ENCODE results near the gene BOD1. TPM values are rescaled to one million over a fixed set of nuclear protein-coding genes. Genes with fewer than 3 reads are reported as not detected.

The BOD1 gene
- total and polyA plus RNA-seq, 9 of the 15 experiments (the other 6 are each of a cell fraction or from before 2014, with no cell fraction given) = 10.1 to 31.6 (median 22.6) TPM

GRCh38 chr5:173614591-173614990 lies 1.9 kb downstream of the BOD1 start:
- FAIRE-seq = no peak
- 0 out of 2 replicates have a peak, but pooled peaks cover 12% of the 10 kb centered on the region for H4K20me1 ChIP-seq (replicated peaks; ENCODE audit: control insufficient read depth, insufficient read depth, low read length)
- H3K9ac ChIP-seq (ENCODE audit: insufficient read depth in 1 of 2, low read depth in 2 of 2, low read length in 2 of 2) = no peak overlapping the region
- peaks cover 58% of the 10 kb centered on the region for H3K36me3 ChIP-seq (ENCODE audit: control insufficient read depth, insufficient read depth, low read length)
- no TSS peak for BruUV-seq (replicated peaks)
- no peak for ATAC-seq
- H3K4me3 ChIP-seq = no peak overlapping the region
- no peaks in the 10 kb centered on the region for H3K9me3 ChIP-seq (replicated peaks; ENCODE audit: control insufficient read depth, insufficient read depth, low read depth, low read length)
- H3K79me2 ChIP-seq (ENCODE audit: control insufficient read depth, insufficient read depth, low read length) = peaks cover 43% of the 10 kb centered on the region
- H3K27ac ChIP-seq (ENCODE audit: extremely low read depth, low read depth, low read length) = no peak overlapping the region
- intact Hi-C loops (cut with micrococcal nuclease) (no loop called here), in situ Hi-C loops (cut with MboI) (loop anchor here (10.0 kb wide), 1 partner anchor 700 kb away; no protein-coding TSS in a partner anchor)
- DNase-seq (ENCODE audit: extremely low read depth in 1 of 4, low spot score in 3 of 4) = no peak
- no peaks in the 10 kb centered on the region for H3K27me3 ChIP-seq (ENCODE audit: control insufficient read depth in 2 of 2, insufficient read depth in 2 of 2, low read length in 2 of 2)
- 92% methylated on average over 6 of the region's 7 CpGs for WGBS (ENCODE audit: insufficient coverage, low coverage, missing lambda C conversion rate)
- ChIA-PET POLR2A (no interaction called here), CTCF (ENCODE audit: low intra/inter-chr PET ratio) (interaction anchor here (6.3 kb wide), 1 partner anchor 357 kb away, joined by 66 read pairs; no protein-coding TSS in a partner anchor)
- no peaks in the 10 kb centered on the region for H3K9me1 ChIP-seq (ENCODE audit: control insufficient read depth, insufficient read depth, low read length)
- no peak overlapping the region for H3K4me2 ChIP-seq (ENCODE audit: insufficient read depth, low read length)
- peaks cover 4 to 9% of the 10 kb centered on the region in 2 experiments; a peak in 3 of 5 replicates for H3K4me1 ChIP-seq (replicated peaks in 1 of 2; ENCODE audit: control insufficient read depth in 2 of 2, insufficient read depth in 2 of 2, low read length in 2 of 2)
- H2AFZ ChIP-seq (ENCODE audit: low read depth, low read length) = no peak overlapping the region
- TF ChIP-seq HBP1 (CRISPR knock-in tag; IDR thresholded peaks at IDR 0.05) (no peak), DDX20 (tag; IDR thresholded peaks at IDR 0.05; ENCODE audit: low read depth) (no peak), ZNF583 (CRISPR knock-in tag; IDR thresholded peaks at IDR 0.05) (no peak), KLF6 (CRISPR knock-in tag; IDR thresholded peaks at IDR 0.05; ENCODE audit: borderline replicate concordance) (no peak), ZNF175 (CRISPR knock-in tag; IDR thresholded peaks at IDR 0.05; ENCODE audit: low read depth) (no peak), KAT2B (IDR thresholded peaks at IDR 0.05; ENCODE audit: low read depth, low read length) (no peak), ZBTB2 (IDR thresholded peaks at IDR 0.05) (no peak), HIVEP1 (CRISPR knock-in tag; IDR thresholded peaks at IDR 0.05) (no peak), ZNF444 (CRISPR knock-in tag; IDR thresholded peaks at IDR 0.05) (no peak), EZH2 (IDR thresholded peaks at IDR 0.05; ENCODE audit: borderline replicate concordance, low read depth, low read length) (no peak), RBM22 (IDR thresholded peaks at IDR 0.05; ENCODE audit: low read depth, low read length, poor library complexity, severe bottlenecking) (no peak), KLF13 (tag; IDR thresholded peaks at IDR 0.05; ENCODE audit: borderline replicate concordance, low read depth) (no peak), PHF8 (IDR thresholded peaks at IDR 0.05; ENCODE audit: borderline replicate concordance, low read length) (no peak), JUNB (CRISPR knock-in tag; conservative IDR thresholded peaks at IDR 0.05) (no peak)
- TF ChIP-seq, protein P1, sequence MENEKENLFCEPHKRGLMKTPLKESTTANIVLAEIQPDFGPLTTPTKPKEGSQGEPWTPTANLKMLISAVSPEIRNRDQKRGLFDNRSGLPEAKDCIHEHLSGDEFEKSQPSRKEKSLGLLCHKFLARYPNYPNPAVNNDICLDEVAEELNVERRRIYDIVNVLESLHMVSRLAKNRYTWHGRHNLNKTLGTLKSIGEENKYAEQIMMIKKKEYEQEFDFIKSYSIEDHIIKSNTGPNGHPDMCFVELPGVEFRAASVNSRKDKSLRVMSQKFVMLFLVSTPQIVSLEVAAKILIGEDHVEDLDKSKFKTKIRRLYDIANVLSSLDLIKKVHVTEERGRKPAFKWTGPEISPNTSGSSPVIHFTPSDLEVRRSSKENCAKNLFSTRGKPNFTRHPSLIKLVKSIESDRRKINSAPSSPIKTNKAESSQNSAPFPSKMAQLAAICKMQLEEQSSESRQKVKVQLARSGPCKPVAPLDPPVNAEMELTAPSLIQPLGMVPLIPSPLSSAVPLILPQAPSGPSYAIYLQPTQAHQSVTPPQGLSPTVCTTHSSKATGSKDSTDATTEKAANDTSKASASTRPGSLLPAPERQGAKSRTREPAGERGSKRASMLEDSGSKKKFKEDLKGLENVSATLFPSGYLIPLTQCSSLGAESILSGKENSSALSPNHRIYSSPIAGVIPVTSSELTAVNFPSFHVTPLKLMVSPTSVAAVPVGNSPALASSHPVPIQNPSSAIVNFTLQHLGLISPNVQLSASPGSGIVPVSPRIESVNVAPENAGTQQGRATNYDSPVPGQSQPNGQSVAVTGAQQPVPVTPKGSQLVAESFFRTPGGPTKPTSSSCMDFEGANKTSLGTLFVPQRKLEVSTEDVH (IDR thresholded peaks at IDR 0.05; ENCODE audit: low read depth, partially characterized antibody) = no peak
- TF ChIP-seq, protein P2, sequence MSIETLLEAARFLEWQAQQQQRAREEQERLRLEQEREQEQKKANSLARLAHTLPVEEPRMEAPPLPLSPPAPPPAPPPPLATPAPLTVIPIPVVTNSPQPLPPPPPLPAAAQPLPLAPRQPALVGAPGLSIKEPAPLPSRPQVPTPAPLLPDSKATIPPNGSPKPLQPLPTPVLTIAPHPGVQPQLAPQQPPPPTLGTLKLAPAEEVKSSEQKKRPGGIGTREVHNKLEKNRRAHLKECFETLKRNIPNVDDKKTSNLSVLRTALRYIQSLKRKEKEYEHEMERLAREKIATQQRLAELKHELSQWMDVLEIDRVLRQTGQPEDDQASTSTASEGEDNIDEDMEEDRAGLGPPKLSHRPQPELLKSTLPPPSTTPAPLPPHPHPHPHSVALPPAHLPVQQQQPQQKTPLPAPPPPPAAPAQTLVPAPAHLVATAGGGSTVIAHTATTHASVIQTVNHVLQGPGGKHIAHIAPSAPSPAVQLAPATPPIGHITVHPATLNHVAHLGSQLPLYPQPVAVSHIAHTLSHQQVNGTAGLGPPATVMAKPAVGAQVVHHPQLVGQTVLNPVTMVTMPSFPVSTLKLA (conservative IDR thresholded peaks at IDR 0.05) = no peak

Data from K562 (cell line).